GM19099 (cell line): Measurements from ENCODE around the gene HCST.

ENCODE experiments used
- POLR2A ChIP-seq: IDR thresholded peaks from 3 replicates; pipeline ENCODE4 v1.6.1; 2011; ENCODE audit warnings: low read depth; ENCODE audit not compliant: insufficient read length; ENCODE audit errors: extremely low read depth

Gene HCST

GRCh38 chr19:35911790-35912189, 9.5 kb downstream of the HCST start:
- no peak for TF ChIP-seq POLR2A

DNA sequence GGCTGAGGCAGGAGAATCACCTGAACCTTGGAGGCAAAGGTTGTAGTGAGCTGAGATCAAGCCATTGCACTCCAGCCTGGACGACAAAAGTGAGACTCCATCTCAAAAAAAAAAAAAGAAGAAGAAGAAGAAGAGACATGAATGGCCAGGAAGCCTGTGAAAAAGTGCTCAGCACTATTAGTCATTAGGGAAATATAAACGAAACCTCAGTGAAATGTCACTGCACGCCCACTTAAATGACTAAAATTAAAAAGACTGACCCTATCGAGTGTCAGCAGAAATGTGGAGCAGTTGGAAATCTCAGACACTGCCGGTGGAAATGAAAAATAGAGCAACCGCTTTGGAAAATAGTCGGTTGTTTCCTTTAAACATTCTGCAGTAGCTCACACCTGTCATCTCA, 11.3 kb downstream of the HCST start:
- TF ChIP-seq POLR2A, result no peak

- TF ChIP-seq POLR2A, result no peak
Measured at GRCh38 chr19:35915443-35915842, 13.1 kb downstream of the HCST start.

- TF ChIP-seq POLR2A, result no peak
Measured at GRCh38 chr19:35919306-35919705, 17.0 kb downstream of the HCST start.

- no peak for TF ChIP-seq POLR2A
Measured at GRCh38 chr19:35921012-35921411, 18.7 kb downstream of the HCST start.

DNA sequence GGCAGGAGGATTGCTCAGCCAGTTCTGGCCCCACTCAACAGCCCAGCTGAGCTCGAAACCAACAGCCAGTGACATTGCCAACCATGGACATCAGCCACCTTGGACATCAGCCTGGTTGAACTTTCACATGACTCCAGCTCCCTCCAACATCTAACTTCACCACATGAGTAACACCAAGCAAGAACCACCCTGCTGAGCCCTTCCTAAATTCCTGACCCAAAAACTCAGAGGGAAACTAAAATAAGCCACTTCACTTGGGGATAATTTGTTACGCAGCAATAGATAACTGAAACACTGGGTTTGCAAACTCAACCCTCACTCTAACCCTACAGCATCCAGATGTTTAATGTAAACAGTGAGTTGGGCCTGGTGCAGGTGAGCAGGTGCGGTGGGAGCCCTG, 23.2 kb downstream of the HCST start:
- TF ChIP-seq POLR2A, result no peak

DNA sequence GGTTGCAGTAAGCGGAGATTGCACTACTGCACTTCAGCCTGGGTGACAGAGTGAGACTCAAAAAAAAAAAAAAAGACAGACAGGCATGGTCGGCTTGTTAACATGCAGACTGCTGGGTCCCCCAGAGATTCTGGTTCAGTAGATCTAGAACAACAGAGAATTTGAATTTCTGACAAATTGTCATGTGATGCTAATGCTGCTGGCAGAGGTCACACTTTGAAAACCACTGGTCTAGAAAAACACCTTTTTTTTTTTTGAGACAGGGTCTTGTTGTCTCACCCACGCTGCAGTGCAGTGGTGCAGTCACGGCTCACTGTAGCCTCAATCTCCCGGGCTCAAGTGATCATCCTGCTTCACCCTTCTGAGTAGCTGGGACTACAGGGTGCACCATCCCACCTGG, 26.2 kb downstream of the HCST start:
- TF ChIP-seq POLR2A, result no peak

DNA sequence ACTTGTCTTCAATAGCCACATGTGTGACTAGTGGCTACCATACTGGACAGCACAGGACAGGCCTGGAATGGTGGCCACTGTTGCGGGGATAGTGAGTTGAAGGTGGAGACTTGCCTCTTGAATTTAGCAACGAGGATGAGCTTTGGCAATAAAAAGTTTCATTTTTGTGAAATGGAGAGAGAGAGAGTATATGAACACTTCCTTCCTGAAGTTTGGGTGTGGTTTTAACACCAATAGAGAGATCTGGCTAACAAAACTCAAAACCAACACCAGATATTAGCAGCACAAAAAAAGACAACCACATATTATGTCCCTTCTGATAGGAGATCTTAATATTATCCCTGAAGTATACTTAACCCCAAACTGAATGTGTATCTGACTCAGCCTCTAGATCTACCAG, 27.5 kb downstream of the HCST start:
- TF ChIP-seq POLR2A, result no peak

DNA sequence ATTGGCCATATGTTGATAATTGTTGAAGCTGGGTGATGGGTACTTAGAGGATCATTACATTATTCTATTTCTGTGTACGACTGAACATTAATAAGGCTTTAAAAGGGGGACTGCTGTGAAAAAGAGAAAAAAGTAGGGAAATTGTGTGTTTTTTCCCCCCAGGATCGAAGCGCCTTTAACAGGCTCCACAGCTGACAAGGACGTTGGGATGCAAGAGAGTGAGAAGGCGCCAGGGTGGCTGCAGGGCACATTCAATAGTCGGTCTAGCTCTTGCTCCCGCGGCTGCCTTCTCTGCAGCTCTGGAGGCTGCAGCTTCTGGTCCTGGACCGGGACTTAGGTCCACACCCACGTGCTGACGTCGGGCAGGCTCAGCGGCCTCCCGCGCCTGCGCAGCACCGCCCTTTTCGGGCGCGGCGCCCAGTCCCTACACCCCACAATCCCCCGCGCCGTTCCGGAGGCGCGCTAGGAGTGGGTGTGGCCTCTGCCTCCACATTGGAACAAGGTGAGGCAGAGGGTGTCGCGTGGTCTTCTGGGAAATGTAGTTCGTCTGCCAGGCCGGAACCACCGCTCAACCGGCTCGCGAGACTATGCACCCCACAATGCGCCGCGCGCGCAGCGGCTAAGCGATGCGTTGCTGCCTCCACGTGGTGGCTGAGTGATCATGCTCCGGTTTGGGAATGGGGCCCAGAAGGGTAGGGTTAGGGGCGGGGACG, 29.0 kb downstream of the HCST start:
- peak; percentile 99 for TF ChIP-seq POLR2A

DNA sequence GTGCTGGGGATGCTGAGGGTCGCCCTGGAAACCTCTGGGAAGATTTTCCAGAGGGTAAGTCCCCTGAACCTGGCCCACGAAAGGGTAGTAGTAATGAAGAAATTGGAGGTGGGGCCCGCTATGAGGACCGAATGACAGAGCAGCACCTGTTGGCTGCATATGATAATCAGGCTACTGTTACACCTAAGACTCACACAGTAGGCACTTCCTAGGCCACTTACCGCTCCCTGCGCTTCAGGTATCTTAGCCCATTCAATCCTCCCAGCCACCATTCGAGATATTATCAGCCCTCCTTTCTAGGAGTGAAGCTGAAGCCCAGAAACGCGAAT, 29.5 kb downstream of the HCST start:
- no peak for TF ChIP-seq POLR2A

DNA sequence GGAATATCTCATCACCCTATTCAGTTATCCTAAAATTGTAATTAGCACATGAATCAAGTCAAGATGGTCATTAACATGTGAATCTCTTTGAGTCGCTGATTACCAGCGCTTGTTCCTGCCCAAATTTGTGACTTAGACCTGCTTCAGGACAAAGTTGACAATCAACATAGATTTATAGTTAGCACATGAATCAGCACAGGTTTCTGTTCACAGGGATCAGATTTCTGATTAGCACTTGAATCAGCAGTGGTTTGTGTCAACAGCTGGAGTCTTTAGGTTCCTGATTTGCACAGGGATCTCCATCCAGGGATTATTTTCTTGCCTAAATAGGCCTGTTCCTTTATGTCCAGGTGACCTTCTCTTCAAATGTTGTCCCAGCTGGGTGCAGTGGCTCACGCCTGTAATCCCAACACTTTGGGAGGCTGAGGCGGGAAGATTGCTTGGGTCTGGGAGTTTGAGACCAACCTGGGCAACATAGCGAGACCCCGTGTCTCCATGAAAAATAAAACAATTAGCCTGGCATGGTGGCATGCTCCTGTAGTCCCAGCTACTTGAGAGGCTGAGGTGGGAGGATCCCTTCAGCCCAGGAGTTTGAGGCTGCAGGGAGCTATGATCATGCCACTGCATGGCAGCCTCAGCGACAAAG, 30.1 kb downstream of the HCST start:
- TF ChIP-seq POLR2A, result no peak

DNA sequence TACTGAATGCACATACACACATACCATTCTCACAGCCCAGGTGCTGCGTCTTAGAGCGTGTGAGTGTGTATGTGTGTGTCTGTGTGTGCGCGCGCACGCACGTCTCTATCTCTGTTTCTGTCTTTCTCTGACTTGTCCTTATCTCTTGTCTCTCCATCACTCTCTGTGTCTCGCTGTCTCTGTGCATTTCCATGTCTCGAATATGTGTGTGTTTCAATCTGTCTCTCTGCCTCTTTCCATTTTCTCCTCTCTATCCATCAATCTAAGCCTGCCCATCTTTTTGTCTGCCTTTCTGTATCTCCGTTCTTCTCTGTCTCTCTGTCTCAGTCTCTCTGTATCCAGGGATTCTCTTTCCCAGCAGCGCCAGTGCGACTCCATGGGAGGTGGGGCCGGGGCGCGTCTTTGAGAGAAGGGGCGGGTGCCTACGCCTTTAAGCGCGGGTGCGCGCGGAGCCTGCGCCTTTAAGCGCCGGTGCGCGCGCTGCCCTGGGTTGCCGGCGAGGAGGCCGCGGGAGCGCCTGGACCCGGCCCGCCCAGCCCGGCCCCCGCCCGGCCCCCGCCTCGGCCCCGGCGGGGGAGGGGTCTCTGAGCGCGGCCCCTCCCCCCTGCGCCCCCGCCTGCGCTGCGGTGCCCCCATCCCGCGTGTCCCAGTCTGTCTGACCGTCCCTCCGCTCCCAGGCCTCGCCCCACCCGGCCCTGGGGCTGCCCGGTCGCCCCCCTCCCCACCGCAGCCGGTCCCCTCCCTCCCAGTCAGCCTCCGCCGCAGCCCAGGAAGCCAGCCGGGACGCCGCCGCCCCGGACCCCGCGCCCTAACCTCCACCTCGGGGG, 33.8 kb downstream of the HCST start, which contains the start of gene LRFN3:
LRFN3 (plus strand) TSS at position 464 of the 827 bp plus-strand sequence. CDS start 3,052 bp downstream, outside the sequence.
- no peak for TF ChIP-seq POLR2A

DNA sequence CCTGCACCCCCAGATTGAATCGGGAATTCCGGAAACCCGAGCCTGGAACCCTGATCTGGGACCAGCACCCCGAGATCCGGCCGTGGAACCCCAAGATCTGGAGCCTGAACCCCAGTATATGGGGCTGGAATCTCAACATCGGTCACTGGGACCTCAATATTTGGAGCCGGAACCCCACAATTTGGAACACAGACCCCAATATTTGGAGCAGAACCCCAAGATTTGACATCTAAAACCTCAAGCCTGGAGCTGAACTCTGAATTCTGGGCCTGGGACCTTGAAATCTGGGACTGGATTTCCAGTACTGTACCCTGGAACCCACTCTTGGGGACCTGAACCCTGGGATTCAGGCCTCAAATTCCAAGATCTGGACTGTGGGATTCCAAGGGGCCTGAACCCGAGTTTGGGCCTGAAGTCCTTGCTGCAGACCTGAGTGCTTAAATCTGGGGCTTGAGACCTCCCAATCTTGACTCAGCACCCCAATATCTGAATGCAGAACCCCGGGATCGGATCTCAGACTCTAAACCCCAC, 34.5 kb downstream of the HCST start:
- TF ChIP-seq POLR2A, result no peak

DNA sequence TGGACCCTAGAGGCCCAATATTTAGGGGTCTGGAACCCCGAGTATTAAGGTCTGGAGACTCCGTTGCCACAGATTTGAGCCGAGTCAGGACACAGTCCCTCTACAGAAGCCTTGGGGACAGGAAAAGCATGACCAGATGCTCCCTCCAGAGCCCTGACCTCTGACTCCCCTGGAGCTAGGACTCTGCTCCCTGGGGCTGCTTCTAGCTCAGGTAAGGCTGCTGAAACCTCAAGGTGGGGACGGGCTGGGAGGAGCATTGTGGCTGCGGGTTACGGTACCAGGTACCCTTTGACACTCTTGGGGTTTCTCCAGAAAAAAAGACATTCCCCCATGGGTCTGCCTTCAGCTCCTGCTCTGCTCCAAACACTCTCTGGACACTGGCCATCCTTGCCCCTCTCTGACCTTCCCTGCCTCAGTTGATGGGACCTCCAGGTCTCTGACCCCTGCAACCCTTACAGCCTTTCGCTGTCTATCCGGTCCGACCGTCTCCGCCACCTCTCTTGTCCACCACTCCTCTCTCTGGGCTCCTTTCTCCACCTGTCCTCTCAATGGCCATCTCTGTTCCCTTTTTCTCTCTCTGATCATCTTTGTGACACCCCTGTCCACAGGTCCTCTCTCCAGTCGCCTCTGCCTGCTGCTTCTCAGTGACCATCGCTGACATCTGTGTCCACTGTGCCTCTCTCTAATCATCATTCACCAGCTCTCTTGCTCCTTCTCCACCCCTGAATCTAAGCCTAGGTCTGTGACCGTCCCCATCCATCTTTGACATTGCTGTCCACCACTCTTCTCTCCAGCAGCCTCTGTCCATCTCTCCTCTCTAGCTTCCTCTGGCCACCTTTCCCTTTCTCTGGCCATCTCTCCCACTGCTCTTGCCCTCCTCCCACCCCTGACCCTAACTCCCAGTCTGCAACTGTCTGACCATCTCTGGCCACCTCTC, 35.3 kb downstream of the HCST start:
- TF ChIP-seq POLR2A, result no peak
